ENCODE data around the gene PBXIP1.

DNA sequence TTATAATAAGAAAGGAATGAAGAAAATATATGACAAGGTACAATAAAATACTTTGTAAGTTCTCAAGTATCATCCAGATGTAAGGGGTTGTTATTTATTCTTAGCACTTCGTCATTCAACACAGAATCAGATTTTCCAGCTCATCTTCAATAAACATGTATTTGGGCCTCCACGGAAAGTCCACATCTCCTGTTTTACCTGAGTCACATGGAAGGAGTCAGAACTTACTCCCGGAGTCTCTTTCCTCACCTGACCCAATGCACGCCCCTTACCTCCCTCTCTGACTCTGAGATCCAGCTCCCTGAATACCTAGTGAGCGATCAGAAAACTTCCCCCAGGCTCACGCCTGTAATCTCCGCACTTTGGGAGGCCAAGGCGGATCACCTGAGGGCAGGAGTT is 17.9 kb downstream of the PBXIP1 start:
- TF ChIP-seq, protein P1, sequence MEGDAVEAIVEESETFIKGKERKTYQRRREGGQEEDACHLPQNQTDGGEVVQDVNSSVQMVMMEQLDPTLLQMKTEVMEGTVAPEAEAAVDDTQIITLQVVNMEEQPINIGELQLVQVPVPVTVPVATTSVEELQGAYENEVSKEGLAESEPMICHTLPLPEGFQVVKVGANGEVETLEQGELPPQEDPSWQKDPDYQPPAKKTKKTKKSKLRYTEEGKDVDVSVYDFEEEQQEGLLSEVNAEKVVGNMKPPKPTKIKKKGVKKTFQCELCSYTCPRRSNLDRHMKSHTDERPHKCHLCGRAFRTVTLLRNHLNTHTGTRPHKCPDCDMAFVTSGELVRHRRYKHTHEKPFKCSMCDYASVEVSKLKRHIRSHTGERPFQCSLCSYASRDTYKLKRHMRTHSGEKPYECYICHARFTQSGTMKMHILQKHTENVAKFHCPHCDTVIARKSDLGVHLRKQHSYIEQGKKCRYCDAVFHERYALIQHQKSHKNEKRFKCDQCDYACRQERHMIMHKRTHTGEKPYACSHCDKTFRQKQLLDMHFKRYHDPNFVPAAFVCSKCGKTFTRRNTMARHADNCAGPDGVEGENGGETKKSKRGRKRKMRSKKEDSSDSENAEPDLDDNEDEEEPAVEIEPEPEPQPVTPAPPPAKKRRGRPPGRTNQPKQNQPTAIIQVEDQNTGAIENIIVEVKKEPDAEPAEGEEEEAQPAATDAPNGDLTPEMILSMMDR (IDR thresholded peaks at IDR 0.05): no peak
- TF ChIP-seq POLR2A (IDR thresholded peaks at IDR 0.05): no peak
